Endothelial cell (in vitro differentiated cells): ENCODE measurements around the gene CRABP2. TPM values are rescaled to one million over a fixed set of nuclear protein-coding genes. Genes with fewer than 3 reads are reported as not detected.

Source experiments
- DNase-seq: peaks from one replicate; pipeline ENCODE4 v3.0.0; 2021; ENCODE audit warnings: low spot score
- H3K27ac Mint-ChIP-seq: one replicate; pipeline ENCODE4 v1.8.0; 2021; ENCODE audit warnings: mixed read lengths, inconsistent platforms; ENCODE audit not compliant: unreplicated experiment
- H3K27me3 Mint-ChIP-seq: one replicate; pipeline ENCODE4 v1.8.0; 2021; ENCODE audit warnings: mild to moderate bottlenecking, moderate library complexity, mixed read lengths, inconsistent platforms; ENCODE audit not compliant: unreplicated experiment
- H3K36me3 Mint-ChIP-seq: one replicate; pipeline ENCODE4 v1.8.0; 2021; ENCODE audit warnings: mild to moderate bottlenecking, low read depth, mixed read lengths, inconsistent platforms; ENCODE audit not compliant: unreplicated experiment
- H3K4me1 Mint-ChIP-seq: one replicate; pipeline ENCODE4 v1.8.0; 2021; ENCODE audit warnings: mild to moderate bottlenecking, mixed read lengths, inconsistent platforms; ENCODE audit not compliant: unreplicated experiment
- H3K4me3 Mint-ChIP-seq: one replicate; pipeline ENCODE4 v1.8.0; 2021; ENCODE audit warnings: mild to moderate bottlenecking, mixed read lengths, inconsistent platforms; ENCODE audit not compliant: unreplicated experiment
- H3K9me3 Mint-ChIP-seq: one replicate; pipeline ENCODE4 v1.8.0; 2021; ENCODE audit warnings: mixed read lengths, inconsistent platforms; ENCODE audit not compliant: unreplicated experiment
- total RNA-seq: library from RNA; stranded (reverse); fragmentation: NEBNext Ultra II Directional; extraction: Animal tissue kit (Norgen Biotek cat#: 25700); gene quantifications from one replicate; pipeline ENCODE4 v1.2.1, GENCODE V29; 2021; ENCODE audit not compliant: unreplicated experiment
- TF ChIP-seq, protein P1 (sequence below): fragments of 200-600 bp; sonication (generic); IDR thresholded peaks from one replicate; pipeline ENCODE4 v1.5.0; 2021; ENCODE audit warnings: antibody characterized with exemption; ENCODE audit not compliant: unreplicated experiment

The CRABP2 gene
- total RNA-seq, 1 donor from 2014 or later = 9.5 TPM

- Mint-ChIP-seq H3K4me1 (peaks cover 17% of the 10 kb centered on the region), H3K36me3 (peaks cover 4% of the 10 kb centered on the region), H3K9me3 (no peaks in the 10 kb centered on the region), H3K27me3 (peaks cover 11% of the 10 kb centered on the region), H3K27ac (no peak overlapping the region), H3K4me3 (no peak overlapping the region)
- DNase-seq = no peak
- TF ChIP-seq, protein P1, sequence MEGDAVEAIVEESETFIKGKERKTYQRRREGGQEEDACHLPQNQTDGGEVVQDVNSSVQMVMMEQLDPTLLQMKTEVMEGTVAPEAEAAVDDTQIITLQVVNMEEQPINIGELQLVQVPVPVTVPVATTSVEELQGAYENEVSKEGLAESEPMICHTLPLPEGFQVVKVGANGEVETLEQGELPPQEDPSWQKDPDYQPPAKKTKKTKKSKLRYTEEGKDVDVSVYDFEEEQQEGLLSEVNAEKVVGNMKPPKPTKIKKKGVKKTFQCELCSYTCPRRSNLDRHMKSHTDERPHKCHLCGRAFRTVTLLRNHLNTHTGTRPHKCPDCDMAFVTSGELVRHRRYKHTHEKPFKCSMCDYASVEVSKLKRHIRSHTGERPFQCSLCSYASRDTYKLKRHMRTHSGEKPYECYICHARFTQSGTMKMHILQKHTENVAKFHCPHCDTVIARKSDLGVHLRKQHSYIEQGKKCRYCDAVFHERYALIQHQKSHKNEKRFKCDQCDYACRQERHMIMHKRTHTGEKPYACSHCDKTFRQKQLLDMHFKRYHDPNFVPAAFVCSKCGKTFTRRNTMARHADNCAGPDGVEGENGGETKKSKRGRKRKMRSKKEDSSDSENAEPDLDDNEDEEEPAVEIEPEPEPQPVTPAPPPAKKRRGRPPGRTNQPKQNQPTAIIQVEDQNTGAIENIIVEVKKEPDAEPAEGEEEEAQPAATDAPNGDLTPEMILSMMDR = no peak
These were observed 3.6 kb upstream of the CRABP2 start for GRCh38 chr1:156709031-156709430.

DNA sequence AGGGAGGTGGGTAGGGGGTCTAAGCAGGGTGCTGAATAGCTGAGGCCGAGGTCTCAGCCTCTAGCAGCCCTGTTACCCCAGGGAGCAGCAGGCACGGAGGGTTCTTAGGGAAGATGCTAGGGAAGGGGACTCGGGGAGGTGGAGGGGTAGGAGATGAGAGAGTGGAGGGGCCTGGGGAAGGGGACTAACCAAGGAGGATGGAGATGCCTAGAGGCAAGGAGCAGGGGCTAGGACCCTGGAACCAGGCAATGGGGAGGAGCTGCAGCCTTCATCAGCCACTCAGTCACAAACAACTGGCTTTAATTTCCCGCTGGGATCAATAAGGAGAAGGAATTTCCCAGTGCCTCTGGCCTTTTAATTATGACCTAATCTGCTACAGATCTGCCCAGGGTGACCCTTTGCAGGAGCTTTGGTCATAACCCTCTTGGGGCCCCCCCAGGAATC lies 2.9 kb upstream of the CRABP2 start:
- H3K27me3 Mint-ChIP-seq = peaks cover 11% of the 10 kb centered on the region
- H3K36me3 Mint-ChIP-seq = peaks cover 4% of the 10 kb centered on the region
- peaks cover 17% of the 10 kb centered on the region for H3K4me1 Mint-ChIP-seq
- H3K27ac Mint-ChIP-seq = no peak overlapping the region
- TF ChIP-seq, protein P1 = no peak
- H3K4me3 Mint-ChIP-seq = no peak overlapping the region
- no peaks in the 10 kb centered on the region for H3K9me3 Mint-ChIP-seq
- no peak for DNase-seq

DNA sequence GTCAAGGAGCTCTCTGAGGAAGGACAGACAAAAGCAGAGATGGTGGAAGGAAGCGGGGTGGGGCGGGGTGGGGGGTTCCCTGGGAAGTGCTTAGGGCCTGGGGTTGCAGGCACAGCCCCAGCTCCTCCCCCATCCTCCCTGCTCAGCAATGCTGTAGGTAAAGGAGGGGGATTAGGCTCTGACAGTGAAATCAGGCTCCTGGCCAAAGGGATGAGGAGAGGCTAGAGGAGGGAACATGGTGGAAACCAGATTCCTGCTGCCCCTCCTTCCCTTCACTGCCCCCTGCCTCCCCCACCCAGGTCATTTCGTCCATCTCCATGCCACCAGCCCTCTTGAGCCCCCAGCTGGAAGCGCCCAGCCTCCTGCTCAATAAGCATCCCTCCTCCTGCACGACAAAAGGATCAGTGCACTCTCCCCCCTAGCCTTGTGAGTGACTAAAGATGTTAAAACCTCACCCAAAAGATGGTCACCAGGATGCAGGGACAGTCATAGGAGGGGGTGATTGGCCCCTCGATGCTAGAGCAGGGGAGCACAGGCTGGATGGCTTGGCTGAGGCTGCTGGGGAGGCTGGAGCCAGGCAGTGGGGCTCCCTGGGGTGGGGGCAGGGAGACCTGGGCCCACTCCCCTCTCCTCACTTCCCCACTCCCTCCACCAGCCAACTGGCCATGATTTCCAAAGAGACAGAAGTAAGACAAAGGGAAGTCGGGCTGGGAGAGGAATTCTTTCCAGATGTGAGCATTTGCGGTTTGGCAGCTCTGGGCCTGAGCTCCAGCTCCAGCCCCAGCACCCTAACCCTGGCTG lies 2.2 kb upstream of the CRABP2 start:
- Mint-ChIP-seq H3K27ac (no peak overlapping the region), H3K4me3 (no peak overlapping the region), H3K36me3 (peaks cover 4% of the 10 kb centered on the region), H3K4me1 (peaks cover 17% of the 10 kb centered on the region), H3K9me3 (no peaks in the 10 kb centered on the region), H3K27me3 (peaks cover 11% of the 10 kb centered on the region)
- DNase-seq = no peak
- TF ChIP-seq, protein P1 = no peak

DNA sequence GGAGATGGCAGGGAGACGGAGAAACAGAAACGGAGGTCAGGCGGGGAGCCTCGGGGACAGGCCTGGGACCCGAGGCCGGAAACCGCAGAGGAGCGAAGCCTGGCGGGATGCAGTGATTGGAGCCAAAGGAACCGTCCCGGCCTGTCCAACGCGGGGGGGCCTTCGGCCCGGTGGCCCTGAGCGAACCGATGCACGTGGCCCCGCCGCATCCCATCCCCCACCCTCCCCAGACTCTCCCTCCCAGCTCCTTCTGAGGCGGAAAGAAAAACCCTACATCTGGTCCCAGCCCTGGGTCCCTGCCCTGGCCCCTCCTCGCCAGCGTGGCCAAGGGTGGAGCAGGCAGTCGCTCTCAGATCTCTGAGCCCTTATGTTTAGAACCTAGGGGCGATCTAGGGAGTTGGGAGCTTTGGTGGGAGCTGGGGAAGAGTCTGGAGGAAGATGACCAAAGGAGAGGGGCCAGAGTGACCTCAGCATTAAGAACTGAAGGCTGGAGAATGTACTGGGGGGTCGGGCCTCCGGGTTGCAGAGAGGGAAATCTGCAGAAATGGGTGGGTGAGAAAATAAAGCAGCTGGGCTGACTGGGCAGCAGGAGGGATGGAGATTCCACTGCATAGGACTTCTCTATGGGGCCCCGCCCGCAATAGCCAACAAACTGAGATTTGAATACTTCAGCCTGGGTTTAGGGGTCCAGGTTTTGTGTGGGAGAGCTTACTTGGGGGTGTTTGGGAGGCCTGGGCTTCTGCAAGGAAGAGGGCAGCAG lies 1.5 kb upstream of the CRABP2 start:
- Mint-ChIP-seq H3K27me3 (peaks cover 13% of the 10 kb centered on the region), H3K4me1 (peaks cover 17% of the 10 kb centered on the region), H3K27ac (peak overlapping the region; percentile 57), H3K4me3 (peak overlapping the region; percentile 78), H3K9me3 (no peaks in the 10 kb centered on the region), H3K36me3 (peaks cover 4% of the 10 kb centered on the region)
- no peak for DNase-seq
- TF ChIP-seq, protein P1 = no peak
